Neural progenitor cell (in vitro differentiated cells): ENCODE results near the gene INPP5E.

Source experiments
- CTCF ChIP-seq: fragments of 200-600 bp; sonication (generic); IDR thresholded peaks from 2 replicates; pipeline ENCODE4 v1.5.1; 2017; ENCODE audit warnings: antibody characterized with exemption, mild to moderate bottlenecking
- EZH2 ChIP-seq: fragments of 200-600 bp; sonication (generic); IDR thresholded peaks from 2 replicates; pipeline ENCODE4 v1.6.1; 2017; ENCODE audit warnings: antibody characterized with exemption, mild to moderate bottlenecking, moderate library complexity
- EZH2phosphoT487 ChIP-seq: fragments of 200-600 bp; sonication (generic); IDR thresholded peaks from 2 replicates; pipeline ENCODE4 v1.6.1; 2017; ENCODE audit warnings: antibody characterized with exemption

- TF ChIP-seq CTCF (no peak), EZH2 (no peak), EZH2phosphoT487 (no peak)
These were observed 13.7 kb upstream of the INPP5E start for GRCh38 chr9:136453326-136453725.
